Measurements from ENCODE around the gene RAB43. TPM values are rescaled to one million over a fixed set of nuclear protein-coding genes. Genes with fewer than 3 reads are reported as not detected.
"Not testable (repeated sequence)": the region's sequence is repeated elsewhere in the genome, so short reads cannot be mapped to it uniquely, and the experiment has no call there.

Gene RAB43
- polyA plus RNA-seq, 2 donors: 3.6 to 6.5 TPM

GRCh38 chr3:129101370-129102138 is 20.1 kb downstream of the RAB43 start:
- H3K4me1 ChIP-seq (ENCODE audit: control insufficient read depth in 2 of 2, insufficient read depth in 2 of 2, low read length in 1 of 2): no peaks in the 10 kb centered on the region
- H3K4me3 ChIP-seq (ENCODE audit: low read depth in 1 of 2, low read length in 2 of 2): no peak overlapping the region
- no peak overlapping the region for H3K27ac ChIP-seq (ENCODE audit: low read depth in 2 of 2, low read length in 1 of 2)
- H3K36me3 ChIP-seq (ENCODE audit: control insufficient read depth in 2 of 2, insufficient read depth in 2 of 2, low read length in 1 of 2): no peaks in the 10 kb centered on the region
- H3K9me3 ChIP-seq (ENCODE audit: control insufficient read depth in 2 of 2, insufficient read depth in 1 of 2, low read depth in 1 of 2, low read length in 1 of 2): no peaks in the 10 kb centered on the region
- H3K27me3 ChIP-seq (ENCODE audit: control insufficient read depth in 1 of 2, insufficient read depth in 2 of 2, low read length in 2 of 2): no peaks in the 10 kb centered on the region
- 85 to 87% methylated on average over 12 of the region's 12 CpGs for WGBS, 2 donors

GRCh38 chr3:129100274-129100673 is 21.3 kb downstream of the RAB43 start:
- H3K27ac ChIP-seq (ENCODE audit: low read depth in 2 of 2, low read length in 1 of 2): no peak overlapping the region
- peaks cover 0 to 5% of the 10 kb centered on the region in 2 donors for H3K36me3 ChIP-seq (ENCODE audit: control insufficient read depth in 2 of 2, insufficient read depth in 2 of 2, low read length in 1 of 2)
- H3K4me1 ChIP-seq (ENCODE audit: control insufficient read depth in 2 of 2, insufficient read depth in 2 of 2, low read length in 1 of 2): no peaks in the 10 kb centered on the region
- H3K27me3 ChIP-seq (ENCODE audit: control insufficient read depth in 1 of 2, insufficient read depth in 2 of 2, low read length in 2 of 2): no peaks in the 10 kb centered on the region
- 53 to 69% methylated on average over 1 of the region's 1 CpG for WGBS, 2 donors
- H3K4me3 ChIP-seq (ENCODE audit: low read depth in 1 of 2, low read length in 2 of 2): no peak overlapping the region
- no peaks in the 10 kb centered on the region for H3K9me3 ChIP-seq (ENCODE audit: control insufficient read depth in 2 of 2, insufficient read depth in 1 of 2, low read depth in 1 of 2, low read length in 1 of 2)

- 95 to 100% methylated on average over 10 of the region's 10 CpGs for WGBS, 2 donors
Observed at GRCh38 chr3:129095285-129095684, 26.3 kb downstream of the RAB43 start.

GRCh38 chr3:129088312-129088711 is 33.3 kb downstream of the RAB43 start:
- not testable (repeated sequence) for H3K4me3 ChIP-seq (ENCODE audit: low read depth in 1 of 2, low read length in 2 of 2); H3K36me3 ChIP-seq (ENCODE audit: control insufficient read depth in 2 of 2, insufficient read depth in 2 of 2, low read length in 1 of 2); H3K4me1 ChIP-seq (ENCODE audit: control insufficient read depth in 2 of 2, insufficient read depth in 2 of 2, low read length in 1 of 2); H3K27ac ChIP-seq (ENCODE audit: low read depth in 2 of 2, low read length in 1 of 2); H3K9me3 ChIP-seq (ENCODE audit: control insufficient read depth in 2 of 2, insufficient read depth in 1 of 2, low read depth in 1 of 2, low read length in 1 of 2); H3K27me3 ChIP-seq (ENCODE audit: control insufficient read depth in 1 of 2, insufficient read depth in 2 of 2, low read length in 2 of 2)
- WGBS, 2 donors: no CpG with 5 or more reads among the region's 6 CpGs

More at GRCh38 chr3:129095285-129095684, 26.3 kb downstream of the RAB43 start:
- no peaks in the 10 kb centered on the region for H3K4me1 ChIP-seq (ENCODE audit: control insufficient read depth in 2 of 2, insufficient read depth in 2 of 2, low read length in 1 of 2)
- H3K9me3 ChIP-seq (ENCODE audit: control insufficient read depth in 2 of 2, insufficient read depth in 1 of 2, low read depth in 1 of 2, low read length in 1 of 2): no peaks in the 10 kb centered on the region
- H3K36me3 ChIP-seq (ENCODE audit: control insufficient read depth in 2 of 2, insufficient read depth in 2 of 2, low read length in 1 of 2): peaks cover 5 to 11% of the 10 kb centered on the region in 2 donors
- H3K27me3 ChIP-seq (ENCODE audit: control insufficient read depth in 1 of 2, insufficient read depth in 2 of 2, low read length in 2 of 2): no peaks in the 10 kb centered on the region
- H3K27ac ChIP-seq (ENCODE audit: low read depth in 2 of 2, low read length in 1 of 2): no peak overlapping the region
- no peak overlapping the region for H3K4me3 ChIP-seq (ENCODE audit: low read depth in 1 of 2, low read length in 2 of 2)

GRCh38 chr3:129087904-129088303 is 33.7 kb downstream of the RAB43 start:
- not testable (repeated sequence) for H3K36me3 ChIP-seq (ENCODE audit: control insufficient read depth in 2 of 2, insufficient read depth in 2 of 2, low read length in 1 of 2); H3K4me1 ChIP-seq (ENCODE audit: control insufficient read depth in 2 of 2, insufficient read depth in 2 of 2, low read length in 1 of 2); H3K4me3 ChIP-seq (ENCODE audit: low read depth in 1 of 2, low read length in 2 of 2); H3K9me3 ChIP-seq (ENCODE audit: control insufficient read depth in 2 of 2, insufficient read depth in 1 of 2, low read depth in 1 of 2, low read length in 1 of 2); H3K27ac ChIP-seq (ENCODE audit: low read depth in 2 of 2, low read length in 1 of 2); H3K27me3 ChIP-seq (ENCODE audit: control insufficient read depth in 1 of 2, insufficient read depth in 2 of 2, low read length in 2 of 2)
- WGBS, 2 donors: 14% methylated on average over 6 of the region's 9 CpGs; no CpG with 5 or more reads in 1 of the 2 donors

- no peaks in the 10 kb centered on the region for H3K9me3 ChIP-seq (ENCODE audit: control insufficient read depth in 2 of 2, insufficient read depth in 1 of 2, low read depth in 1 of 2, low read length in 1 of 2)
- peak overlapping the region; percentile 38 to 89 for H3K27ac ChIP-seq (ENCODE audit: low read depth in 2 of 2, low read length in 1 of 2)
- 33 to 49% methylated on average over 8 of the region's 8 CpGs for WGBS, 2 donors
Observed at GRCh38 chr3:129087138-129087702, 34.4 kb downstream of the RAB43 start.

GRCh38 chr3:129085818-129086217 is 35.8 kb downstream of the RAB43 start:
- Histone ChIP-seq H3K27ac (ENCODE audit: low read depth in 2 of 2, low read length in 1 of 2) (no peak overlapping the region), H3K4me3 (ENCODE audit: low read depth in 1 of 2, low read length in 2 of 2) (no peak overlapping the region), H3K4me1 (ENCODE audit: control insufficient read depth in 2 of 2, insufficient read depth in 2 of 2, low read length in 1 of 2) (peaks cover 4 to 6% of the 10 kb centered on the region in 2 donors), H3K27me3 (ENCODE audit: control insufficient read depth in 1 of 2, insufficient read depth in 2 of 2, low read length in 2 of 2) (no peaks in the 10 kb centered on the region), H3K9me3 (ENCODE audit: control insufficient read depth in 2 of 2, insufficient read depth in 1 of 2, low read depth in 1 of 2, low read length in 1 of 2) (no peaks in the 10 kb centered on the region), H3K36me3 (ENCODE audit: control insufficient read depth in 2 of 2, insufficient read depth in 2 of 2, low read length in 1 of 2) (no peaks in the 10 kb centered on the region)
- WGBS, 2 donors: 91% methylated on average over 4 of the region's 4 CpGs

More at GRCh38 chr3:129087138-129087702, 34.4 kb downstream of the RAB43 start:
- H3K27me3 ChIP-seq (ENCODE audit: control insufficient read depth in 1 of 2, insufficient read depth in 2 of 2, low read length in 2 of 2): no peaks in the 10 kb centered on the region
- no peak overlapping the region for H3K4me3 ChIP-seq (ENCODE audit: low read depth in 1 of 2, low read length in 2 of 2)
- peaks cover 4 to 6% of the 10 kb centered on the region in 2 donors for H3K4me1 ChIP-seq (ENCODE audit: control insufficient read depth in 2 of 2, insufficient read depth in 2 of 2, low read length in 1 of 2)
- H3K36me3 ChIP-seq (ENCODE audit: control insufficient read depth in 2 of 2, insufficient read depth in 2 of 2, low read length in 1 of 2): no peaks in the 10 kb centered on the region

- Histone ChIP-seq H3K4me1 (ENCODE audit: control insufficient read depth in 2 of 2, insufficient read depth in 2 of 2, low read length in 1 of 2) (peaks cover 4 to 6% of the 10 kb centered on the region in 2 donors), H3K4me3 (ENCODE audit: low read depth in 1 of 2, low read length in 2 of 2) (no peak overlapping the region), H3K27ac (ENCODE audit: low read depth in 2 of 2, low read length in 1 of 2) (no peak overlapping the region), H3K9me3 (ENCODE audit: control insufficient read depth in 2 of 2, insufficient read depth in 1 of 2, low read depth in 1 of 2, low read length in 1 of 2) (no peaks in the 10 kb centered on the region), H3K27me3 (ENCODE audit: control insufficient read depth in 1 of 2, insufficient read depth in 2 of 2, low read length in 2 of 2) (no peaks in the 10 kb centered on the region), H3K36me3 (ENCODE audit: control insufficient read depth in 2 of 2, insufficient read depth in 2 of 2, low read length in 1 of 2) (no peaks in the 10 kb centered on the region)
- WGBS, 2 donors: 93 to 96% methylated on average over 12 of the region's 12 CpGs
Observed at GRCh38 chr3:129085165-129085715, 36.4 kb downstream of the RAB43 start.

GRCh38 chr3:129084501-129084900 is 37.1 kb downstream of the RAB43 start:
- no peaks in the 10 kb centered on the region for H3K27me3 ChIP-seq (ENCODE audit: control insufficient read depth in 1 of 2, insufficient read depth in 2 of 2, low read length in 2 of 2)
- H3K27ac ChIP-seq (ENCODE audit: low read depth in 2 of 2, low read length in 1 of 2): no peak overlapping the region
- H3K36me3 ChIP-seq (ENCODE audit: control insufficient read depth in 2 of 2, insufficient read depth in 2 of 2, low read length in 1 of 2): no peaks in the 10 kb centered on the region
- H3K4me3 ChIP-seq (ENCODE audit: low read depth in 1 of 2, low read length in 2 of 2): no peak overlapping the region
- 67 to 83% methylated on average over 6 of the region's 6 CpGs for WGBS, 2 donors
- H3K4me1 ChIP-seq (ENCODE audit: control insufficient read depth in 2 of 2, insufficient read depth in 2 of 2, low read length in 1 of 2): peaks cover 4 to 6% of the 10 kb centered on the region in 2 donors
- no peaks in the 10 kb centered on the region for H3K9me3 ChIP-seq (ENCODE audit: control insufficient read depth in 2 of 2, insufficient read depth in 1 of 2, low read depth in 1 of 2, low read length in 1 of 2)

Data from esophagus (tissue), 2 donors.